ENCODE results near the gene FERMT2.

GRCh38 chr14:52974406-52974805, 23.6 kb upstream of the FERMT2 start:
- no peak for TF ChIP-seq POLR2A (IDR thresholded peaks at IDR 0.05)
- TF ChIP-seq, protein P1, sequence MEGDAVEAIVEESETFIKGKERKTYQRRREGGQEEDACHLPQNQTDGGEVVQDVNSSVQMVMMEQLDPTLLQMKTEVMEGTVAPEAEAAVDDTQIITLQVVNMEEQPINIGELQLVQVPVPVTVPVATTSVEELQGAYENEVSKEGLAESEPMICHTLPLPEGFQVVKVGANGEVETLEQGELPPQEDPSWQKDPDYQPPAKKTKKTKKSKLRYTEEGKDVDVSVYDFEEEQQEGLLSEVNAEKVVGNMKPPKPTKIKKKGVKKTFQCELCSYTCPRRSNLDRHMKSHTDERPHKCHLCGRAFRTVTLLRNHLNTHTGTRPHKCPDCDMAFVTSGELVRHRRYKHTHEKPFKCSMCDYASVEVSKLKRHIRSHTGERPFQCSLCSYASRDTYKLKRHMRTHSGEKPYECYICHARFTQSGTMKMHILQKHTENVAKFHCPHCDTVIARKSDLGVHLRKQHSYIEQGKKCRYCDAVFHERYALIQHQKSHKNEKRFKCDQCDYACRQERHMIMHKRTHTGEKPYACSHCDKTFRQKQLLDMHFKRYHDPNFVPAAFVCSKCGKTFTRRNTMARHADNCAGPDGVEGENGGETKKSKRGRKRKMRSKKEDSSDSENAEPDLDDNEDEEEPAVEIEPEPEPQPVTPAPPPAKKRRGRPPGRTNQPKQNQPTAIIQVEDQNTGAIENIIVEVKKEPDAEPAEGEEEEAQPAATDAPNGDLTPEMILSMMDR (IDR thresholded peaks at IDR 0.05) = no peak
